ENCODE data around the gene ZNF511. TPM values are rescaled to one million over a fixed set of nuclear protein-coding genes. Genes with fewer than 3 reads are reported as not detected.

The ZNF511 gene
- total RNA-seq, 1 experiment from 2014 or later = 89.4 TPM

DNA sequence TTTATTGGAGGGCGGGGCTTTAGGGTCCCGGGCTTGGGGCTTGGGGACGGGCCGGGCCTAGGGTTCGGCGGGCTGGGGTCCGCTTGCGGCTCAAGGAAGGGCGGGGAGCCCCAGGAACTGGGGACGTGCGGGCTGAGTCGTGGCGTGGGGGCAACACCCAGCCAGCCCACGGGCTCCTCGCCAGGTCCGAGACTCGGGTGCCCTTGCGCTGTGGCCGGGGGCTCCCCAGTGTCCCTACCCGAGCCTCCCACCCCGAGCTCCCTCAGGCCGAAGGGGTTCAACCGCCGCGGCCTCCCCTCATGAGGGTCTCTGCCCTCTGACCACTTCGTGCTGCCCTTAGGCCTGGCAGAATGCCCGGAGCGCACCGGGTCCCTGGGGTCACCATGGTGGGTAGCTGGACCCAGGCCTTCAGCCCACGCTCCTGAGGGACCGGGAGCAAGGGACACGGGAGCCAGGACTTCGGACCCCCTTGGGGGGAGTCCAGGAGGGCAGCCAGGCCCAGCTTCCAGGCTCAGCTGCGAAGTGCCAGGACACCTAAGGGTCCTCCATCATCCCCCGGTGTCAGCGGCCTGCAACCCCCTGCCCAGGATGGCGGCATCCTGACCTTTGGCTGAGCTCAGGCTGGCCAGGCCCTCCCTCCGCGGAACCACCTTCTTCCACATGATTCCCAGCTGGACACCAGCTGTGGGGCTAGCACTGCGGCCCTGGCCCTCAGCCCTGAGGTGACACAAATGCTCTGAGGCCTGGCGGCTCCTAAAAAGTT lies 49.6 kb downstream of the ZNF511 start:
- H3K4me2 ChIP-seq (ENCODE audit: insufficient read depth, insufficient read length, low read length) = no peak overlapping the region
- TF ChIP-seq, protein P1, sequence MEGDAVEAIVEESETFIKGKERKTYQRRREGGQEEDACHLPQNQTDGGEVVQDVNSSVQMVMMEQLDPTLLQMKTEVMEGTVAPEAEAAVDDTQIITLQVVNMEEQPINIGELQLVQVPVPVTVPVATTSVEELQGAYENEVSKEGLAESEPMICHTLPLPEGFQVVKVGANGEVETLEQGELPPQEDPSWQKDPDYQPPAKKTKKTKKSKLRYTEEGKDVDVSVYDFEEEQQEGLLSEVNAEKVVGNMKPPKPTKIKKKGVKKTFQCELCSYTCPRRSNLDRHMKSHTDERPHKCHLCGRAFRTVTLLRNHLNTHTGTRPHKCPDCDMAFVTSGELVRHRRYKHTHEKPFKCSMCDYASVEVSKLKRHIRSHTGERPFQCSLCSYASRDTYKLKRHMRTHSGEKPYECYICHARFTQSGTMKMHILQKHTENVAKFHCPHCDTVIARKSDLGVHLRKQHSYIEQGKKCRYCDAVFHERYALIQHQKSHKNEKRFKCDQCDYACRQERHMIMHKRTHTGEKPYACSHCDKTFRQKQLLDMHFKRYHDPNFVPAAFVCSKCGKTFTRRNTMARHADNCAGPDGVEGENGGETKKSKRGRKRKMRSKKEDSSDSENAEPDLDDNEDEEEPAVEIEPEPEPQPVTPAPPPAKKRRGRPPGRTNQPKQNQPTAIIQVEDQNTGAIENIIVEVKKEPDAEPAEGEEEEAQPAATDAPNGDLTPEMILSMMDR (conservative IDR thresholded peaks at IDR 0.05) = no peak
- H3K79me2 ChIP-seq (ENCODE audit: insufficient read depth, low read length) = no peaks in the 10 kb centered on the region
- H3K79me1 ChIP-seq (ENCODE audit: insufficient read depth, low read depth, low read length, poor library complexity, severe bottlenecking) = no peaks in the 10 kb centered on the region
- no peak overlapping the region for H3K4ac ChIP-seq (ENCODE audit: low read depth, low read length)
- peaks cover 0 to 2% of the 10 kb centered on the region in 2 experiments; a peak in 1 of 4 replicates for H3K4me1 Mint-ChIP-seq
- H3K36me3 Mint-ChIP-seq (ENCODE audit: insufficient read depth in 1 of 3, low read depth in 3 of 3) = peaks cover 14 to 23% (median 21%) of the 10 kb centered on the region in 3 experiments; a peak in 6 of 7 replicates
- no peak overlapping the region for H4K5ac ChIP-seq (ENCODE audit: insufficient read length, low read depth, low read length)
- H3K4me3 Mint-ChIP-seq = no peak overlapping the region
- no peaks in the 10 kb centered on the region for H3K4me1 ChIP-seq (ENCODE audit: insufficient read depth, low read length)
- H2BK20ac ChIP-seq (ENCODE audit: low read depth, low read length, poor library complexity, severe bottlenecking) = no peak overlapping the region
- H2BK120ac ChIP-seq (ENCODE audit: low read depth, low read length, poor library complexity, severe bottlenecking) = no peak overlapping the region
- H3K9ac ChIP-seq (ENCODE audit: extremely low read depth, insufficient read length, low read length) = no peak overlapping the region
- WGBS (ENCODE audit: extremely low coverage, insufficient read length, low lambda C conversion rate) = no CpG with 5 or more reads among the region's 41 CpGs
- H3K56ac ChIP-seq (ENCODE audit: insufficient read length, low read depth, low read length) = no peak overlapping the region
- H3K14ac ChIP-seq (ENCODE audit: insufficient read depth, low read length) = no peak overlapping the region
- H4K8ac ChIP-seq (replicated peaks; ENCODE audit: insufficient read length, low read depth, low read length) = no peak overlapping the region
- no peak overlapping the region for H2AFZ ChIP-seq (ENCODE audit: low read length)
- H3K9me3 ChIP-seq (ENCODE audit: control insufficient read depth, low read depth, low read length) = no peaks in the 10 kb centered on the region
- no peak overlapping the region for H2AK5ac ChIP-seq (ENCODE audit: insufficient read length, low read length)
- H3K18ac ChIP-seq (ENCODE audit: insufficient read length, low read depth, low read length) = no peak overlapping the region
- peaks cover 24% of the 10 kb centered on the region for H3K27me3 Mint-ChIP-seq (ENCODE audit: low read depth)
- DNase-seq = no peak
- H4K91ac ChIP-seq (ENCODE audit: insufficient read length, low read depth, low read length) = no peak overlapping the region
- H3K27ac ChIP-seq (ENCODE audit: insufficient read length, low read depth, low read length) = no peak overlapping the region
- H3K23ac ChIP-seq (ENCODE audit: insufficient read length, low read depth, low read length) = no peak overlapping the region
- no peaks in the 10 kb centered on the region; the same call in 1 of the 2 replicates for H3K27me3 ChIP-seq (ENCODE audit: insufficient read depth, low read length)
- H4K20me1 ChIP-seq (ENCODE audit: control insufficient read depth, insufficient read depth, insufficient read length) = no peaks in the 10 kb centered on the region
- no peak overlapping the region for H3K27ac Mint-ChIP-seq
- H3K23me2 ChIP-seq (ENCODE audit: insufficient read length, low read depth, low read length, poor library complexity, severe bottlenecking) = no peaks in the 10 kb centered on the region
- H3K9me3 Mint-ChIP-seq = no peaks in the 10 kb centered on the region
- H2BK15ac ChIP-seq (ENCODE audit: low read depth, low read length) = no peak overlapping the region
- no peak overlapping the region for H2BK12ac ChIP-seq (ENCODE audit: insufficient read length, low read depth, low read length)
- H2BK5ac ChIP-seq (ENCODE audit: insufficient read length, low read length) = no peak overlapping the region
- H3T11ph ChIP-seq (ENCODE audit: low read length) = no peak overlapping the region
